Measurements from ENCODE around the gene CABYR. TPM values are rescaled to one million over a fixed set of nuclear protein-coding genes. Genes with fewer than 3 reads are reported as not detected.

The CABYR gene, protein sequence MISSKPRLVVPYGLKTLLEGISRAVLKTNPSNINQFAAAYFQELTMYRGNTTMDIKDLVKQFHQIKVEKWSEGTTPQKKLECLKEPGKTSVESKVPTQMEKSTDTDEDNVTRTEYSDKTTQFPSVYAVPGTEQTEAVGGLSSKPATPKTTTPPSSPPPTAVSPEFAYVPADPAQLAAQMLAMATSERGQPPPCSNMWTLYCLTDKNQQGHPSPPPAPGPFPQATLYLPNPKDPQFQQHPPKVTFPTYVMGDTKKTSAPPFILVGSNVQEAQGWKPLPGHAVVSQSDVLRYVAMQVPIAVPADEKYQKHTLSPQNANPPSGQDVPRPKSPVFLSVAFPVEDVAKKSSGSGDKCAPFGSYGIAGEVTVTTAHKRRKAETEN
- 1 to 10 TPM in 1 of 2 donors, under 1 TPM in 1; 0.98 to 1.6 TPM for total RNA-seq
- under 1 TPM; 0.39 to 0.91 TPM for polyA plus RNA-seq
- long read RNA-seq, donor 1 = 0 reads
- long read RNA-seq, donor 2, partial matches to known transcripts = 0 of 1 reads
- long read RNA-seq, donor 2, other reads (novel, unspliced or antisense) = 0 of 1 reads
- long read RNA-seq, donor 3 = 0 reads
- long read RNA-seq, donor 4 = 0 reads
- long read RNA-seq, donor 5 = 0 reads

DNA sequence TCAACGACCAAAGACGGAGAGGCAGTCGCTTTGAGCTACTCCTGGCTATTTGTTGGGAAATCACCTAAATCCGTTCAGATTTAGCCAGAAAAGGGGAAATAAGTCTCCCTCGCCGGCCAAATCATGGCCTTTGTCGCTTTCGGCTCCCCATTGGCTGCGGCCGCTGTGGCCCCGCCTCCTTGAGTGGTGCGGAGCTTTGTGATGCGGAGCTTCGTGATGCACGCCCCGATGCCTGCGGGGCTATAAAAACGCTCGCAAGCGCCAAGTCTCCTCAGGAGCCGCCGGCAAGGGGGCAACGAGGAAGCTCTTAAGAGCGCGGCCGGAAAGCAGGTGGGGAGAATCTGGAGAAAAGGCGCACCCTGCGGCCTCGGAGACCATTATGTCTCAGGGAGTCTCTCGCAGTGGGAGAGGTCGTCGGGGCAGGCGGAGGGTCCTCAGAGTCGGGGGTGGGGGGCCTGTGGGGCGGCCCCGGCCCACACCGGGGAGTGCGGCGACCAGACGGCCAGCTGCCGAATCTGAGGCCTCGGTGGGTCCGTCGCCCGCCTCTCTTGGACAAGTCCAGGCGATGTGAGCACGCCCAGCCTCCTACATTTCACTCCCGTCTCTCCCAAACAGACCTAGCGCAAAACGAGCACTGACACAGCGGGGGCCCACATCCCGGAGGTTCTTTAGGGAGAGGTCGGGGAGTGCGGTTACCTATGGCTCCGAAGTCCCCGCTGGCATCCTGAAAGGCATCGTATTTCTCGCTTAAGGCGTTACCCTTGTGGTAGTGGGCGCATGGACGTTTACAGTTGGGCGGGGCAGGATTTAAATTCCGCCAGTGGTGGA, at the start of gene CABYR:
Gene CABYR (plus strand): TSS at position 274 of the 828 bp plus-strand sequence. CDS start 4,053 bp downstream, outside the sequence.
- peak within 1 kb of the TSS in 1 of 2 donors; percentile 88 for H3K9ac ChIP-seq (ENCODE audit: insufficient read depth in 1 of 2, low read length in 2 of 2)
- peaks cover 0 to 7% (median 0%) of the 10 kb centered on the region in 5 donors for H3K4me1 ChIP-seq (ENCODE audit: control insufficient read depth in 5 of 5, insufficient read depth in 5 of 5, low read length in 5 of 5)
- ATAC-seq (ENCODE audit: insufficient read depth, low FRiP score) = peak; percentile 88
- H3K36me3 ChIP-seq (ENCODE audit: control insufficient read depth in 4 of 4, insufficient read depth in 4 of 4, low read length in 4 of 4) = no peaks in the 10 kb centered on the region
- no peak within 1 kb of the TSS for H3K27ac ChIP-seq (ENCODE audit: low read depth in 1 of 2, low read length in 1 of 2)
- 4% methylated on average over 59 to 63 of the region's 63 CpGs for WGBS, 2 donors
- H3K9me3 ChIP-seq (ENCODE audit: control insufficient read depth in 4 of 4, insufficient read depth in 3 of 4, low read length in 3 of 4) = no peaks in the 10 kb centered on the region
- peak; percentile 74 to 85 (median 80) for DNase-seq
- peak within 1 kb of the TSS; percentile 7 for H3K4me3 ChIP-seq
- TF ChIP-seq, protein P1, sequence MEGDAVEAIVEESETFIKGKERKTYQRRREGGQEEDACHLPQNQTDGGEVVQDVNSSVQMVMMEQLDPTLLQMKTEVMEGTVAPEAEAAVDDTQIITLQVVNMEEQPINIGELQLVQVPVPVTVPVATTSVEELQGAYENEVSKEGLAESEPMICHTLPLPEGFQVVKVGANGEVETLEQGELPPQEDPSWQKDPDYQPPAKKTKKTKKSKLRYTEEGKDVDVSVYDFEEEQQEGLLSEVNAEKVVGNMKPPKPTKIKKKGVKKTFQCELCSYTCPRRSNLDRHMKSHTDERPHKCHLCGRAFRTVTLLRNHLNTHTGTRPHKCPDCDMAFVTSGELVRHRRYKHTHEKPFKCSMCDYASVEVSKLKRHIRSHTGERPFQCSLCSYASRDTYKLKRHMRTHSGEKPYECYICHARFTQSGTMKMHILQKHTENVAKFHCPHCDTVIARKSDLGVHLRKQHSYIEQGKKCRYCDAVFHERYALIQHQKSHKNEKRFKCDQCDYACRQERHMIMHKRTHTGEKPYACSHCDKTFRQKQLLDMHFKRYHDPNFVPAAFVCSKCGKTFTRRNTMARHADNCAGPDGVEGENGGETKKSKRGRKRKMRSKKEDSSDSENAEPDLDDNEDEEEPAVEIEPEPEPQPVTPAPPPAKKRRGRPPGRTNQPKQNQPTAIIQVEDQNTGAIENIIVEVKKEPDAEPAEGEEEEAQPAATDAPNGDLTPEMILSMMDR (IDR thresholded peaks at IDR 0.05; ENCODE audit: control extremely low read depth, extremely low read depth) = no peak
- H3K27me3 ChIP-seq (ENCODE audit: control insufficient read depth in 3 of 3, insufficient read depth in 3 of 3, low read length in 2 of 3) = no peaks in the 10 kb centered on the region

DNA sequence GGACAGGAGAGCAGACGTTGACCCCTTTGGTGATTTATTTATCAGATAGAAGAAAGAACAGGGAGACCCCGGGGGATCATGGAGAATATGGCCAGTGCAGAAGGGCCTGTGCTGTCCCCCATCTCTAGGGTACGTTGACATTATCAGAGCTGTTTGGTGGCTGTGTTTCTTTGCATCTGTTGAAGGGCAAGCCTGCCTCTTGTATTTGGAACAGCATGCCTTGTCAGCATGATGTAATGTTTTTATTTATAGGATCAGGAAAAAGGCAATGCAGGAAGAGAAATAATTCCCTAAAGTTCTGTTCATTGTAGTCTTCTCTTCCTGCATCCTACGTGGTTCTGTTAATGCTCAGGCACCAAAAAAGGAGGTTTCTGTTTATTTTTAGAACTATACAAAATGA, 49.8 kb upstream of the CABYR start:
- 58 to 70% methylated on average over 4 of the region's 4 CpGs for WGBS, 2 donors
- no peak overlapping the region for H3K4me3 ChIP-seq
- H3K27me3 ChIP-seq (ENCODE audit: control insufficient read depth in 3 of 3, insufficient read depth in 3 of 3, low read length in 2 of 3) = no peaks in the 10 kb centered on the region
- peak overlapping the region in 1 of 2 donors; percentile 41 for H3K27ac ChIP-seq (ENCODE audit: low read depth in 1 of 2, low read length in 1 of 2)
- no peak for ATAC-seq (ENCODE audit: insufficient read depth, low FRiP score)
- no peak overlapping the region for H3K9ac ChIP-seq (ENCODE audit: insufficient read depth in 1 of 2, low read length in 2 of 2)
- H3K36me3 ChIP-seq (ENCODE audit: control insufficient read depth in 4 of 4, insufficient read depth in 4 of 4, low read length in 4 of 4) = peaks cover 0 to 4% (median 2%) of the 10 kb centered on the region in 4 donors
- H3K4me1 ChIP-seq (ENCODE audit: control insufficient read depth in 5 of 5, insufficient read depth in 5 of 5, low read length in 5 of 5) = peaks cover 0 to 14% (median 3%) of the 10 kb centered on the region in 5 donors
- peaks cover 0 to 2% (median 0%) of the 10 kb centered on the region in 4 donors for H3K9me3 ChIP-seq (ENCODE audit: control insufficient read depth in 4 of 4, insufficient read depth in 3 of 4, low read length in 3 of 4)
- DNase-seq = peak in 2 of 3 donors; percentile 54 to 66
- TF ChIP-seq, protein P1 (IDR thresholded peaks at IDR 0.05; ENCODE audit: control extremely low read depth, extremely low read depth) = no peak

DNA sequence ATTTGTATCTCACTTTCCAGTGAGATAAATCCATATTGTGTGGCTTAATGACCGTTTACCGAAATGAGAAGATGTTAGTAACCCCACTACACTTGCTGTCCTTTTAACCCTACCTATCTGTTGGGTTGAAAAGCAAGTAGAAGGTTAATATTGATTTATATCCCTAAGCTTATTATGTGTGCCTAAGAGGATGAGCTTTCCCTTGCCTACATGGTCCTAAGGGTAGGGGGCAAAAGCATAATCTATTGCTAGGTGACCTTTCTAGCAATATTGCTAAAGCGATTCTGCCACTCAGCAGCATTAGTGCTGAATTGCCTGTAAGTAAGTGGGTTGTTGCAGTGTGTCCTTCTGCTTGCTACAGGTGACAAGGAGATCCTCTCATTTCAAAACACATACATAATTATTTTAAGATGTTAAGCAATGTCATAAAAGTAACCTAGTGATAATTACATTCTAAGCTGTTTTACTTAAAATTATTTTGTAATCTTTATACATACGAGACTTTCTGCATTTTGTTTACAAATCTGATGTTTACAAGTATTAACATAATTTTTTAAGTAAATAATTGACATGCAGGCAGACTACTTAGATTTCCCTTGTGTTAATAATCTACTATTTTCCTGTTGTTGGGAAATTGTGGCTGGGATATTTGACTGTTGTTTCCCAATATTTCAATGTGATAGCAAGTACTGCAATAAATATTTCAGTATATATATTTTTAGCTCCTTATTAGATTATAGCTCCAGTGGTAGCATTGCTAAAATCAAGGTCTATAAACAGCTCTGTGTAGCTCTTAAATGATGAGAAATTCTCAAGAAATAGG, 49.1 kb upstream of the CABYR start:
- DNase-seq (no peak), ATAC-seq (ENCODE audit: insufficient read depth, low FRiP score) (no peak)
- Histone ChIP-seq H3K36me3 (ENCODE audit: control insufficient read depth in 4 of 4, insufficient read depth in 4 of 4, low read length in 4 of 4) (peaks cover 0 to 4% (median 2%) of the 10 kb centered on the region in 4 donors), H3K4me1 (ENCODE audit: control insufficient read depth in 5 of 5, insufficient read depth in 5 of 5, low read length in 5 of 5) (peaks cover 0 to 14% (median 3%) of the 10 kb centered on the region in 5 donors), H3K27me3 (ENCODE audit: control insufficient read depth in 3 of 3, insufficient read depth in 3 of 3, low read length in 2 of 3) (no peaks in the 10 kb centered on the region), H3K9me3 (ENCODE audit: control insufficient read depth in 4 of 4, insufficient read depth in 3 of 4, low read length in 3 of 4) (peaks cover 0 to 2% (median 0%) of the 10 kb centered on the region in 4 donors), H3K4me3 (no peak overlapping the region), H3K9ac (ENCODE audit: insufficient read depth in 1 of 2, low read length in 2 of 2) (no peak overlapping the region), H3K27ac (ENCODE audit: low read depth in 1 of 2, low read length in 1 of 2) (peak overlapping the region in 1 of 2 donors; percentile 41)
- 77 to 78% methylated on average over 4 of the region's 4 CpGs for WGBS, 2 donors
- TF ChIP-seq, protein P1 (IDR thresholded peaks at IDR 0.05; ENCODE audit: control extremely low read depth, extremely low read depth) = no peak
